H1 (cell line): ENCODE results near the gene CASP12. TPM values are rescaled to one million over a fixed set of nuclear protein-coding genes. Genes with fewer than 3 reads are reported as not detected.

ENCODE experiments used
- CTCF ChIA-PET: fragments of 300-600 bp; sonication (Branson Sonifier 250); formaldehyde crosslinking; loops from one replicate; lab custom pipeline; 2021; ENCODE audit not compliant: partially characterized antibody; lab: Charles Lee
- POLR2A ChIA-PET: fragments of 300-600 bp; sonication (Branson Sonifier 250); formaldehyde crosslinking; loops from one replicate; lab custom pipeline; 2021; ENCODE audit warnings: inconsistent platforms; ENCODE audit not compliant: partially characterized antibody; lab: Charles Lee
- DNase-seq, 2 experiments: peaks; one replicate each; pipeline versions ENCODE4 v3.0.0 to v3.0.0-alpha.2; 2010 to 2022; ENCODE audit warnings: low spot score in 2 of 2, low read depth in 1 of 2, mixed read lengths in 1 of 2
- FAIRE-seq: peaks from 2 replicates; lab custom pipeline; 2011; peaks lifted over from hg19 to GRCh38; lab: Jason Lieb, UNC
- H2AFZ ChIP-seq: 2 replicates; pipeline ENCODE4 v1.8.1; 2012; ENCODE audit warnings: low read length, inconsistent platforms
- H2AK5ac ChIP-seq: 2 replicates; pipeline ENCODE4 v1.6.1; 2013; ENCODE audit warnings: low read depth, low read length
- H2BK120ac ChIP-seq: replicated peaks from 2 replicates; pipeline ENCODE3; 2013; ENCODE audit warnings: low read depth, low read length, inconsistent platforms
- H2BK12ac ChIP-seq: 2 replicates; pipeline ENCODE4 v1.6.1; 2013; ENCODE audit warnings: low read depth, low read length
- H2BK15ac ChIP-seq: 2 replicates; pipeline ENCODE4 v1.6.1; 2013; ENCODE audit warnings: low read length
- H2BK20ac ChIP-seq: 2 replicates; pipeline ENCODE4 v1.6.1; 2013; ENCODE audit warnings: low read length
- H2BK5ac ChIP-seq: 2 replicates; pipeline ENCODE4 v1.6.1; 2013; ENCODE audit warnings: low read depth, low read length
- H3K14ac ChIP-seq: 2 replicates; pipeline ENCODE4 v1.6.1; 2013; ENCODE audit warnings: inconsistent platforms; ENCODE audit not compliant: insufficient read length
- H3K18ac ChIP-seq: 2 replicates; pipeline ENCODE4 v1.6.1; 2013; ENCODE audit warnings: low read length; ENCODE audit errors: extremely low read depth
- H3K23ac ChIP-seq: 2 replicates; pipeline ENCODE4 v1.6.1; 2013; ENCODE audit warnings: inconsistent platforms; ENCODE audit not compliant: insufficient read length
- H3K23me2 ChIP-seq: 2 replicates; pipeline ENCODE4 v1.6.1; 2013; ENCODE audit warnings: low read depth, low read length
- H3K27ac ChIP-seq: 2 replicates; pipeline ENCODE4 v1.6.1; 2011; ENCODE audit warnings: low read depth, low read length, inconsistent platforms
- H3K27me3 ChIP-seq, 4 experiments: replicated peaks in 1 of 4; 1 replicate in 1 of 4; 2 replicates in 3 of 4; pipeline versions ENCODE4 v1.6.1 to v1.8.1; 2011 to 2013; ENCODE audit warnings: low read length in 3 of 4, mild to moderate bottlenecking in 3 of 4, inconsistent platforms in 2 of 4, mixed read lengths in 2 of 4, moderate library complexity in 1 of 4; ENCODE audit not compliant: control insufficient read depth in 3 of 4, insufficient read depth in 3 of 4; ENCODE audit errors: extremely low read depth in 1 of 4
- H3K36me3 ChIP-seq, 4 experiments: 2 replicates each; pipeline versions ENCODE4 v1.6.1 to v1.8.1; 2011 to 2013; ENCODE audit warnings: mild to moderate bottlenecking in 4 of 4, low read length in 3 of 4, moderate library complexity in 2 of 4, control low read depth in 1 of 4, inconsistent platforms in 1 of 4; ENCODE audit not compliant: insufficient read depth in 4 of 4, control insufficient read depth in 2 of 4
- H3K4ac ChIP-seq: replicated peaks from 2 replicates; pipeline ENCODE3; 2013; ENCODE audit warnings: low read length, low read depth, mixed read lengths, inconsistent platforms; ENCODE audit not compliant: insufficient read length
- H3K4me1 ChIP-seq, 4 experiments: replicated peaks in 1 of 4; 1 replicate in 1 of 4; 2 replicates in 3 of 4; pipeline versions ENCODE4 v1.6.1 to v1.8.1; 2011 to 2013; ENCODE audit warnings: low read length in 3 of 4, inconsistent platforms in 2 of 4, mixed read lengths in 1 of 4; ENCODE audit not compliant: insufficient read depth in 4 of 4, control insufficient read depth in 3 of 4
- H3K4me2 ChIP-seq, 2 experiments: 2 replicates each; pipeline versions ENCODE4 v1.6.1 to v1.8.1; 2011 to 2013; ENCODE audit warnings: low read depth in 2 of 2, low read length in 2 of 2, control low read depth in 1 of 2, inconsistent platforms in 1 of 2, mild to moderate bottlenecking in 1 of 2; ENCODE audit not compliant: insufficient read depth in 1 of 2
- H3K4me3 ChIP-seq, 4 experiments: fragments of 200-600, 300-600 bp in 1 of 4; sonication (generic), shearing (Covaris generic), sonication (Bioruptor Twin) in 1 of 4; 2 replicates each; pipeline versions ENCODE4 v1.5.1 to v1.8.1; 2011 to 2016; ENCODE audit warnings: low read length in 4 of 4, low read depth in 3 of 4, control low read depth in 2 of 4, inconsistent platforms in 2 of 4, mild to moderate bottlenecking in 2 of 4, mixed read lengths in 1 of 4, moderate library complexity in 1 of 4; ENCODE audit not compliant: insufficient read depth in 2 of 4; ENCODE audit errors: extremely low read depth in 1 of 4
- H3K56ac ChIP-seq: replicated peaks from 2 replicates; pipeline ENCODE3; 2013; ENCODE audit warnings: low read depth, mild to moderate bottlenecking, mixed read lengths, low read length, inconsistent platforms; ENCODE audit not compliant: insufficient read length
- H3K79me1 ChIP-seq: 2 replicates; pipeline ENCODE4 v1.6.1; 2013; ENCODE audit warnings: low read depth, low read length, control low read depth
- H3K79me2 ChIP-seq, 2 experiments: 2 replicates each; pipeline versions ENCODE4 v1.6.1 to v1.8.1; 2012 to 2013; ENCODE audit warnings: low read length in 2 of 2, mild to moderate bottlenecking in 2 of 2, inconsistent platforms in 1 of 2; ENCODE audit not compliant: insufficient read depth in 2 of 2, control insufficient read depth in 1 of 2
- H3K9ac ChIP-seq, 4 experiments: replicated peaks in 1 of 4; 1 replicate in 1 of 4; 2 replicates in 3 of 4; pipeline versions ENCODE4 v1.6.1 to v1.8.1; 2011 to 2013; ENCODE audit warnings: low read depth in 3 of 4, low read length in 3 of 4, control low read depth in 2 of 4, mild to moderate bottlenecking in 2 of 4, moderate library complexity in 2 of 4, inconsistent platforms in 1 of 4; ENCODE audit errors: extremely low read depth in 1 of 4
- H3K9me3 ChIP-seq, 2 experiments: 2 replicates each; pipeline versions ENCODE4 v1.6.1 to v1.8.1; 2012 to 2013; ENCODE audit warnings: mild to moderate bottlenecking in 2 of 2, moderate library complexity in 2 of 2, control low read depth in 1 of 2, inconsistent platforms in 1 of 2, low read depth in 1 of 2, low read length in 1 of 2, mixed read lengths in 1 of 2; ENCODE audit not compliant: insufficient read depth in 2 of 2
- H4K20me1 ChIP-seq, 2 experiments: replicated peaks in 1 of 2; 2 replicates each; pipeline versions ENCODE3 to v1.8.1; 2011 to 2013; ENCODE audit warnings: inconsistent platforms in 2 of 2, low read length in 2 of 2, mild to moderate bottlenecking in 1 of 2; ENCODE audit not compliant: insufficient read depth in 2 of 2, control insufficient read depth in 1 of 2
- H4K5ac ChIP-seq: 2 replicates; pipeline ENCODE4 v1.6.1; 2013; ENCODE audit warnings: low read length, low read depth, mixed read lengths, inconsistent platforms; ENCODE audit not compliant: insufficient read length
- H4K8ac ChIP-seq: 2 replicates; pipeline ENCODE4 v1.8.0; 2013; ENCODE audit warnings: mild to moderate bottlenecking, moderate library complexity, low read length, inconsistent platforms; ENCODE audit not compliant: insufficient read depth; ENCODE audit errors: extremely low read depth
- H4K91ac ChIP-seq: replicated peaks from 2 replicates; pipeline ENCODE3; 2013; ENCODE audit warnings: low read length, mixed read lengths, inconsistent platforms; ENCODE audit not compliant: insufficient read length
- BCL11A ChIP-seq, 2 experiments: IDR thresholded peaks; one replicate each; pipeline ENCODE4 v1.6.1; 2011; ENCODE audit warnings: low read depth in 2 of 2, low read length in 2 of 2, mild to moderate bottlenecking in 2 of 2
- CTBP2 ChIP-seq: IDR thresholded peaks from 2 replicates; pipeline ENCODE4 v1.7.0; 2011; ENCODE audit warnings: borderline replicate concordance, mild to moderate bottlenecking, moderate library complexity, mixed read lengths, low read length; ENCODE audit not compliant: insufficient read depth, insufficient read length
- EP300 ChIP-seq, 2 experiments: IDR thresholded peaks; 1 replicate in 1 of 2; 2 replicates in 1 of 2; pipeline ENCODE4 v1.6.1; 2011 to 2012; ENCODE audit warnings: low read depth in 2 of 2, low read length in 2 of 2, mild to moderate bottlenecking in 2 of 2, borderline replicate concordance in 1 of 2, inconsistent platforms in 1 of 2, moderate library complexity in 1 of 2
- GTF2F1 ChIP-seq: IDR thresholded peaks from 2 replicates; pipeline ENCODE4 v1.6.1; 2012; ENCODE audit warnings: low read depth, low read length, improper control_type of control experiment, borderline replicate concordance
- JUN ChIP-seq: IDR thresholded peaks from 2 replicates; pipeline ENCODE4 v1.6.1; 2011; ENCODE audit warnings: low read depth, mild to moderate bottlenecking, improper control_type of control experiment, low read length
- KDM1A ChIP-seq: fragments of 200-600, 300-600 bp; sonication (generic); IDR thresholded peaks from 2 replicates; pipeline ENCODE4 v1.7.1; 2016; ENCODE audit warnings: mild to moderate bottlenecking, low read length, borderline replicate concordance
- KDM5A ChIP-seq: fragments of 200-600 bp; IDR thresholded peaks from 2 replicates; pipeline ENCODE4 v1.7.1; 2012; ENCODE audit warnings: mild to moderate bottlenecking, low read length, inconsistent platforms, mixed read lengths
- POU5F1 ChIP-seq: IDR thresholded peaks from 2 replicates; pipeline ENCODE4 v1.6.1; 2011; ENCODE audit warnings: low read depth, mild to moderate bottlenecking, low read length, moderate library complexity
- RAD21 ChIP-seq, 2 experiments: IDR thresholded peaks in 1 of 2; conservative IDR thresholded peaks in 1 of 2; 2 replicates each; pipeline ENCODE4 v1.6.1; 2011; ENCODE audit warnings: low read depth in 2 of 2, low read length in 2 of 2, improper control_type of control experiment in 1 of 2, inconsistent platforms in 1 of 2, mild to moderate bottlenecking in 1 of 2, moderate library complexity in 1 of 2
- RBBP5 ChIP-seq: IDR thresholded peaks from 2 replicates; pipeline ENCODE4 v1.7.1; 2012; ENCODE audit warnings: low read depth, mild to moderate bottlenecking, inconsistent platforms, low read length, moderate library complexity, borderline replicate concordance
- RNF2 ChIP-seq: fragments of 200-900, 300-1000 bp; sonication (generic); IDR thresholded peaks from 2 replicates; pipeline ENCODE4 v1.7.1; 2016; ENCODE audit warnings: borderline replicate concordance, low read depth, mild to moderate bottlenecking, antibody characterized with exemption, low read length; ENCODE audit not compliant: poor library complexity, severe bottlenecking; ENCODE audit errors: missing control alignments
- SP4 ChIP-seq: IDR thresholded peaks from 2 replicates; pipeline ENCODE4 v1.6.1; 2012; ENCODE audit warnings: low read length, inconsistent platforms
- SUZ12 ChIP-seq: fragments of 200-600 bp; sonication (generic); IDR thresholded peaks from 2 replicates; pipeline ENCODE4 v1.6.1; 2012; ENCODE audit warnings: mild to moderate bottlenecking, inconsistent platforms, low read length, moderate library complexity, mixed read lengths
- TBP ChIP-seq: IDR thresholded peaks from 2 replicates; pipeline ENCODE4 v1.6.1; 2011; ENCODE audit warnings: low read depth, low read length, improper control_type of control experiment
- WGBS, 2 experiments: shearing (Covaris generic) in 1 of 2; methylation state at CpG; one replicate each; pipeline versions ENCODE4 v1.1.6 to v1.1.7; 2013 to 2015; ENCODE audit warnings: low lambda C conversion rate in 2 of 2, mixed read lengths in 2 of 2, inconsistent platforms in 1 of 2, low coverage in 1 of 2, missing lambda C conversion rate in 1 of 2; ENCODE audit not compliant: insufficient replicate concordance in 2 of 2, insufficient coverage in 1 of 2, insufficient read length in 1 of 2; ENCODE audit errors: extremely low coverage in 1 of 2, missing lambda C conversion rate in 1 of 2; 5-methylcytosine and 5-hydroxymethylcytosine counted together
- polyA plus RNA-seq, 7 experiments: library from polyadenylated mRNA; depleted of rRNA in 3 of 7; stranded (reverse) in 5 of 7; unstranded in 2 of 7; fragments of >200 nt in 5 of 7; fragments of 200-250 nt in 2 of 7; gene quantifications; 1 replicate in 5 of 7; 2 replicates in 1 of 7; 4 replicates in 1 of 7; pipeline versions ENCODE4 v1.2.1 to v1.2.3, GENCODE V29; 2011 to 2013; ENCODE audit warnings: missing spikeins in 2 of 7, mixed read lengths in 2 of 7
- total RNA-seq: library from RNA; stranded (reverse); fragmentation: NEBNext Ultra II Directional; extraction: Animal tissue kit (Norgen Biotek cat#: 25700); gene quantifications from 2 replicates; pipeline ENCODE4 v1.2.1, GENCODE V29; 2021

CASP12 gene
- total and polyA plus RNA-seq, 2 of the 8 experiments (the other 6 are each of a cell fraction or from before 2014, with no cell fraction given): not detected

- CTCF ChIA-PET: interaction anchor here (2.3 kb wide), 1 partner anchor 24 kb away, joined by 6 read pairs; no protein-coding TSS in a partner anchor
- Histone ChIP-seq H3K9ac (no peak overlapping the region), H2BK5ac (no peak overlapping the region), H3K27me3 (no peaks in the 10 kb centered on the region), H3K18ac (no peak overlapping the region), H4K91ac (no peak overlapping the region), H2BK120ac (no peak overlapping the region), H3K56ac (no peak overlapping the region), H3K23me2 (no peaks in the 10 kb centered on the region), H2AFZ (no peak overlapping the region), H2AK5ac (no peak overlapping the region), H3K23ac (no peak overlapping the region), H4K5ac (no peak overlapping the region), H3K4me1 (no peaks in the 10 kb centered on the region; a peak in 1 of 7 replicates), H3K79me2 (no peaks in the 10 kb centered on the region), H3K14ac (no peak overlapping the region), H3K4ac (no peak overlapping the region), H3K36me3 (no peaks in the 10 kb centered on the region), H4K8ac (no peak overlapping the region), H3K4me3 (no peak overlapping the region), H2BK12ac (no peak overlapping the region), H4K20me1 (no peaks in the 10 kb centered on the region), H3K4me2 (no peak overlapping the region), H3K79me1 (no peaks in the 10 kb centered on the region), H3K9me3 (no peaks in the 10 kb centered on the region), H2BK15ac (no peak overlapping the region), H2BK20ac (no peak overlapping the region), H3K27ac (no peak overlapping the region)
- POLR2A ChIA-PET: no interaction called here
- WGBS, 2 experiments: 94% methylated on average over 2 of the region's 2 CpGs; no CpG with 5 or more reads in 1 of the 2 experiments
- no peak for DNase-seq
- FAIRE-seq: no peak
- TF ChIP-seq SP4 (no peak), RBBP5 (no peak), BCL11A (IDR thresholded peaks at IDR 0.05; ENCODE audit: low read depth in 2 of 2, low read length in 2 of 2) (no peak), KDM5A (no peak), POU5F1 (no peak), RNF2 (no peak), SUZ12 (no peak), RAD21 (IDR thresholded peaks at IDR 0.05 in 1 of 2, conservative IDR thresholded peaks at IDR 0.05 in 1 of 2; ENCODE audit: low read depth in 2 of 2, low read length in 2 of 2) (no peak), JUN (no peak), CTBP2 (no peak), TBP (no peak), GTF2F1 (no peak), EP300 (IDR thresholded peaks at IDR 0.05; ENCODE audit: borderline replicate concordance in 1 of 2, low read depth in 2 of 2, low read length in 2 of 2) (no peak), KDM1A (no peak)
Observed at GRCh38 chr11:104855965-104856364, 42.3 kb downstream of the CASP12 start.
